Activated CD4-positive, alpha-beta T cell treated with anti-CD3 and anti-CD28 coated beads for 24 hours (primary cell): ENCODE measurements around the gene TXNDC8.
"Not testable (repeated sequence)": the region's sequence is repeated elsewhere in the genome, so short reads cannot be mapped to it uniquely, and the experiment has no call there.

Experiments
- DNase-seq, 2 donors: peaks; one replicate each; pipeline ENCODE4 v3.0.0-alpha.2; 2020; ENCODE audit warnings: low read depth in 2 of 2

TXNDC8 gene

DNA sequence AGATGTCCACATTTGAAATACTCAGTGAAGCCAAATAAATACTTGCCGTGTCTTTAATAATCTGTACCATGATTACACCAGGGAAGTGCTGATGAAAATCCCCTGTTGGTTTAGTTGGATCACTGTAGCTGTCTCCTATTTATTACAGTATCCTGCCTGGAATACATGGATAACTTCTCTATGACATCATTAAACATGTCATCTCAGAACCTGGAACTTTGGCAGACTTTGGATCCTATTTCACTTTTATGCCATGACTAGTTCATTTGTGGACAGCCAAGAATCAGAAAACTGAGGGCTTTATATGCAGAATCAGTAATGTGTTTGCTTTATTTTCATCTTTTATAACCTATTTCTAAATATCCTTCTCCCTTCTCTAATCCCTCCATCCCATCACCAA lies at the start of gene TXNDC8:
TXNDC8 (minus strand) TSS at position 137 of the 400 bp plus-strand sequence.
- no peak for DNase-seq

- DNase-seq = no peak
Observed at GRCh38 chr9:110383491-110383890, 45.8 kb upstream of the TXNDC8 start.

DNA sequence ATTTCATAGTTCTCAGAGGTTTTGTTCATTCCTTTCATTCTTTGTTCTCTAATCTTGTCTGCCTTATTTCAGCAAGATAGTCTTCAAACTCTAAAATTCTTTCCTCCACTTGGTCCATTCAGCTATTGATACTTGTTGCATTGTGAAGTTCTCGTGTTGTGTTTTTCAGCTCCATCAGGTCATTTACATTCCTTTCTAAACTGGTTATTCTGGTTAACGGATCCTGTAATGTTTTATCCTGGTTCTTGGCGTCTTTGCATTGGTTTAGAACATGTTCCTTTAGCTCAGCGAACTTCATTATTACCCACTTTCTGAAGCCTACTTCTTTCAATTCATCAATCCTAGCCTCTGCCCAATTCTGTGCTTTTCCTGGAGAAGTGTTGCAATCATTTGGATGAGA lies 45.1 kb upstream of the TXNDC8 start:
- DNase-seq = no peak

GRCh38 chr9:110371411-110372007 lies 33.8 kb upstream of the TXNDC8 start:
- DNase-seq = no peak

- no peak for DNase-seq
Observed at GRCh38 chr9:110370315-110370714, 32.7 kb upstream of the TXNDC8 start.

DNA sequence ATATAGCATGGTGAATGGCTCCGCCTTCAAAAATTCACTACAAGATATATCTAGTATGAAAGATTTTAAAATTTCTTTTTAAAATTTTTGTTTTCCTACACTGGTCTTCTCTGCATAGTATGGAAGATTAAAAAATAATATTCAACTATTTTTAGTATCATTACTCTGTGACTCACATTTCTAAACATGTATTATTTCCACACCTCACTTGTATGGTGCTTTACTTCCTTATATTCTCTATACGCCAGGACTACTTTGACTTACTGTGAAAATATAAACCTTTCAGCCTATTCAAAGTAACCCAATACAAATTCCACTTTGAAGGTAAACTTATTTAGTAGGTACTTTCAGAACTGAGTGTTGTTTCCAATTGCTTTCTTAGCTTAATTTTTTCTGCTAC lies 26.8 kb upstream of the TXNDC8 start:
- no peak for DNase-seq

- not testable (repeated sequence) for DNase-seq
Observed at GRCh38 chr9:110358992-110359391, 21.3 kb upstream of the TXNDC8 start.

GRCh38 chr9:110357505-110357904 lies 19.8 kb upstream of the TXNDC8 start:
- DNase-seq = no peak

GRCh38 chr9:110356639-110357395 lies 19.2 kb upstream of the TXNDC8 start:
- DNase-seq = no peak

DNA sequence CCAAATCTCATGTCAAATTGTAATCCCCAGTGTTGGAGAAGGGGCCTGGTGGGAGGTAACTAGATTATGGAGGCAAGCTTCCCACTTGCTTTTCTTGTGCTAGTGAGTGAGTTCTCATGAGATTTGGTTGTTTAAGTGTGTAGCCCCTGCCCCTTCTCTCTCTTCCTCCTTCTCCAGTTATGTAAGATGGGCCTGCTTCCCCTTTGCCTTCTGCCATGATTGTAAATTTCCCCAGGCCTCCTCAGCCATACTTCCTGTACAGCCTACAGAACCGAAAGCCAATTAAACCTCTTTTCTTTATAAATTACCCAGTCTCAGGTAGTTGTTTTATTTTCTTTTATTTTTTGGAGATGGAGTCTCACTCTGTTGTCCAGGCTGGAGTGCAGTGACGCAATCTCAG lies 18.2 kb upstream of the TXNDC8 start:
- DNase-seq = no peak

DNA sequence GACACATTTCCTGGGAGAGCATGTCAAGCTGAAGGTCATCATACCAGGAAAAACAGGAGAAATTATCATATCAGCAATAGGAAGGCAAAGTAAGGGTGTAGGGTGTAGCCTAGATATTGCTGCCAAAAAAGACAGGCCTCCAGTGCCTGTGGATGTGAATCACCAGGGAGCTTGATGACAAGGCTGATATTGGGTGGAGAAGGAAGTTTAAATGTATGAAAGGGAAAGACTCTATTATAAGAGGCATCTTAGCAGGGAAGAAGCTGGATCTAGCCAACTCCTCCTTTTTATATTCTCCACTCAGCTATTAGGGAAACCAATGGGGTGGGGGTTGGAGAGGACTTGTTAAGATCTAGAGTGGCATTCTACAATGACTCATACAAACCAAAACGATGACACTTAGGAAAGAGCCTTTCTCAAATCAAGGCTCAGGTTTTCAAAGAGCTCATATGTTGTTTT lies 13.4 kb upstream of the TXNDC8 start:
- no peak for DNase-seq

- DNase-seq = no peak
Observed at GRCh38 chr9:110346325-110346724, 8.7 kb upstream of the TXNDC8 start.

DNA sequence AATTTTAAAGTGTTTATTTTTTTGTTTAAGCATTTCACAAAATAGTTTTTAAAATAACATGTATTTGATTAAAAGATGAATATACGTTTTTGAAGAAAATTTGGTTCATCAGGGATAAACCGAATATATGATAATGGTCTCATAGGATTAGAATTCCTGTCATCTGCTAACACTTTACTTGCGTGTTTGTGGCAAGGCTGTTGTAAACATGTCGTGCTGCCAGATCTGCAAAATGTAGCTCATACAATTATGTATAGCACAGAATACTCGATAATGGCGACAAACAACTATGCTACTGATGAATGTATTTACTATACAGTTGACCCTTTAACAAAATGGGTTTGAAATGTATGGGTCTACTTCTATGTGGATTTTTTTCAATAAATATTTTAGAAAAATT lies 7.2 kb upstream of the TXNDC8 start:
- no peak for DNase-seq

- DNase-seq = no peak
Observed at GRCh38 chr9:110343551-110343950, 5.9 kb upstream of the TXNDC8 start.

DNA sequence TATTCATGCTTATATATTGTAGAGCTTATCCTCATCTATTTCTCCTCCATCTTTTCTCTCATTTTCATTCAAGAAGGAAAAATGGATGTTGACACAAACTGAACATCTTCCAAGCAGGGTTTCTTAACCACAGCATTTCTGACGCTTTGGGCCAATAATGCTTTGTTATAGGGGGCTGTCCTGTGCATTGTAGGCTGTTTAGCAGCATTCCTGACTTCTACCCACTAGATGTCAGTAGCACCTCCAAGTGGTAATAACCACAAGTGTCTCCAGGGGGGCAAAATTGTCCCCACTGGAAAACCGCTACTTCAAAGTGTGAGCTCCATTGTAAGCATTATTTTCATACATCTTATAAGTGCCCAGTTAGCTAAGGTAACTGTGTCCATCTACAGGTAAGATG lies 2.6 kb upstream of the TXNDC8 start:
- DNase-seq = no peak

DNA sequence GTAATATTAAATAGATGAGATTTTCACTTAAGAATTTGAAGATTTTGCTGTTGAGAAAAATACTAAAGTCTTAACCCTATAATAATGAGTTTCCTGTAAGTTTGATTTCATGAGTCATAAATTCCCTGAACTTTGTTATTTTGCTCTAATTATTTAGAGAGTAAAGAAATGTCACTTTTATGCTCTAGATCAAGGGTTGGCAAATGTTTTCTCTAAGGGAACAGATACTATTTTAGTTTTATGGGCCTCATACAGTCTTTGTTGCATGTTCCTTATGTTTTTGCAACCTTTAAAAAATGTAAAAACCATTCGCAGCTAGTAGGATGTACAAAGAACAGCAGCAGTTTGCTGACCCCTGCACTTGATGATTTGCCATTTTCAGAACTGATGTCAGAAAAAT lies 480 bp upstream of the TXNDC8 start:
- DNase-seq = no peak

DNA sequence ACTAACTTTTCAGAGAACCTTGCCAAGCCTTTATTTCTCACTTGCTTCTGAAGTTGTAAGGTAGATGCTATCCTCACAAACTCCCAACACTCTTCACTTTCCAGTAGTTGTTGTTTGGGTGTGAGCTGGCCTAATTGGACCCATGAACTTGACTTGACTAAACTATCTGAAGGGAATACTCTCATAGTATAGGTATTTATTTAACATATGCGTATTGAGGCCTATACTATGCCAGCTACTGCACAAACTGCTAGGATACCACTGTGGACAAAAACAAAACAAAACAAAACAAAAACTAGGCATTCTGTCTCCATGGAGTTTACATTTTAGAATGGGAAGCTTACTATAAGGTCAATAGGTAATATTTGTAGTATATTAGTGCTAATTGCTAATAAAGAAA lies 1.3 kb downstream of the TXNDC8 start:
- DNase-seq = no peak

DNA sequence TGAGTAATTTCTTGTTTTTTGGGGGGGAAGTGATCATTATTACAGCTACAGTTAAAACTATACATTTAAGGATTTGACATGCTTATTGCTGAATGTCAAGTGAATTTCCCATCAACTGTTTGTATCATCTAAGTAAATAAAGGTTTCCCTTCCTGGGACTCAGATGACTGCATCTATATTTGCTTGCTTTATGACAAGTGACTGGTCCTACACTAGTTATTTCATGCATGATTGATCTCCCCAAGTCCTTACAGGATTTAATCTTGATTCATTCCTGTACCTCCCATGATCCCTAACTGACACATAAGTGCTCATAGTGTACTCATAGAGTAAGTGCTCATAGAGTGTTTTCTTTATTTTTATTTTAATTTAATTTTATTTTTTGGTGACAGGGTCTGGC lies 2.8 kb downstream of the TXNDC8 start:
- DNase-seq = no peak

DNA sequence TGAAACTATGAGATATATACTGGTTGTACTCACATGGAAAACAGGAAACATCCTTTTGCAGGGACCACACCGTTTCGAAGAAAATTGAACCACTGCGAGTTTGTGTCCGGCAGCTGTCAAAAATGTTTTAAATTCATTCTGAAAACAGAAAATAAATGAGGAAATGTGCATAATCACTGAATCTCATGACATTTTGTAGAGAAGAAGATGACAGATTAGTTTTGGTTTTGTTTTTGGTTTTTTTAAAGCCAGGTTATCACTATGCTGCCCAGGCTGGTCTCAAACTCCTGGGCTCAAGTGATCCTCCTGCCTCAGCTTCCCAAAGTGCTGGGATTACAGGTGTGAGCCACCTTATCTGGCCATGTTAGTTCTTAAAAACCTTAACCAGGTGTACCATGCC lies 3.5 kb downstream of the TXNDC8 start:
- no peak for DNase-seq

- no peak for DNase-seq
Observed at GRCh38 chr9:110332766-110333165, 4.9 kb downstream of the TXNDC8 start.

DNA sequence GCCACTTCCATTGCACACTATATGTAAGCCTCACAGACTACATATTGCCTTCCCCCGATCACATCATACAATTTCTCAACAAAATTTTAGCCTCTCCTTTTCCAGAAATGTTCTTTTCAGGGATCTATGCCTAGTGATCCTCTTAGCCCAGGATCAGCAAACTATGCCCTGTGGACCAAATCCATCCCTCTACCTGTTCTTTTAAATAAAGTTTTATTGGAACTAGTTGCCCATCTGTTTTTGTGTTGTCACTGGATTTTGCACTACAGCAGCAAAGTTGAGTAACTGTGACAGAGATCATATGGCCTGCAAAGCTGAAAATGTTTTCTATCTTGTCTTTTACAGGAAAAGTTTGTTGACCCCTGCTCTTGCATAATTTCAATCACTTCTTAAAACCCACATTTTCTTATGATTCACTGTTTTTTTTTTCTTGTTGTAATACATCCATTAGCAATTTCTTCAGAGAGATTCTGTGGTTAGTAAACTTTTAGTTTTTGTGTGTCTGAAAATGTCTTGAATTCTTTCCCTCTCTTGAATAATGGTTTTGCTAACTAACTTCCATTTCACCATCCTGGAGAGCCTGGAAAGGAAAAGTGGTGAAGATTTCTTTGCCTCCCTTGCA lies 7.1 kb downstream of the TXNDC8 start:
- DNase-seq = no peak

- DNase-seq = no peak
Observed at GRCh38 chr9:110329639-110330230, 7.9 kb downstream of the TXNDC8 start.

GRCh38 chr9:110328763-110329162 lies 8.9 kb downstream of the TXNDC8 start:
- no peak for DNase-seq
